Cardiac muscle cell (in vitro differentiated cells and primary cell): ENCODE measurements around the gene SLC5A3. TPM values are rescaled to one million over a fixed set of nuclear protein-coding genes. Genes with fewer than 3 reads are reported as not detected.
A peak's percentile ranks its signal among the peaks of the same experiment; 100 is the strongest.

Source experiments
- DNase-seq, 2 donors: peaks; one replicate each; pipeline versions ENCODE4 v3.0.0 to v3.0.0-alpha.2; 2010 to 2017; ENCODE audit warnings: low read depth in 1 of 2, low spot score in 1 of 2
- H3K27ac ChIP-seq: fragments of 200-600 bp; sonication (generic); 2 replicates; pipeline ENCODE4 v1.5.1; 2016
- H3K27me3 ChIP-seq: fragments of 200-600 bp; sonication (generic); 2 replicates; pipeline ENCODE4 v1.6.0; 2016; ENCODE audit warnings: control low read depth
- H3K36me3 ChIP-seq: fragments of 200-600 bp; sonication (generic); 2 replicates; pipeline ENCODE4 v1.5.1; 2016; ENCODE audit warnings: control low read depth
- H3K4me1 ChIP-seq: fragments of 200-600 bp; sonication (generic); 2 replicates; pipeline ENCODE4 v1.8.1; 2017; ENCODE audit warnings: low read depth, mild to moderate bottlenecking, mixed run types
- H3K4me3 ChIP-seq: fragments of 200-600 bp; sonication (generic); 2 replicates; pipeline ENCODE4 v1.5.1; 2016; ENCODE audit warnings: mild to moderate bottlenecking
- H3K9me3 ChIP-seq: fragments of 200-600 bp; sonication (generic); 2 replicates; pipeline ENCODE4 v1.5.1; 2017; ENCODE audit warnings: low read depth, mild to moderate bottlenecking, control low read depth
- CTCF ChIP-seq: IDR thresholded peaks from 2 replicates; pipeline ENCODE4 v1.5.1; 2012; ENCODE audit warnings: low read depth, mild to moderate bottlenecking, low read length
- polyA plus RNA-seq: library from polyadenylated mRNA; unstranded; fragments of >200 nt; fragmentation: Nextera tagmentation; extraction: Ambion mirVana; gene quantifications from 2 replicates; pipeline ENCODE4 v1.2.1, GENCODE V29; 2016
- total RNA-seq: library from RNA; depleted of rRNA; stranded (reverse); fragments of >200 nt; gene quantifications from 2 replicates; pipeline ENCODE4 v1.2.3, GENCODE V29; 2016

Gene SLC5A3
- total and polyA plus RNA-seq, 2 experiments from 2014 or later = 3.0 to 17.0 TPM

- Histone ChIP-seq H3K36me3 (no peaks in the 10 kb centered on the region), H3K27me3 (no peaks in the 10 kb centered on the region), H3K9me3 (no peaks in the 10 kb centered on the region), H3K27ac (peak overlapping the region; percentile 59), H3K4me1 (peaks cover 49% of the 10 kb centered on the region), H3K4me3 (no peak overlapping the region)
- DNase-seq = peak in 1 of 2 donors; percentile 46
- no peak for TF ChIP-seq CTCF
Measured at GRCh38 chr21:34086887-34087306, 13.5 kb downstream of the SLC5A3 start.

GRCh38 chr21:34088752-34089151 lies 15.4 kb downstream of the SLC5A3 start:
- Histone ChIP-seq H3K9me3 (no peaks in the 10 kb centered on the region), H3K27me3 (no peaks in the 10 kb centered on the region), H3K4me3 (no peak overlapping the region), H3K4me1 (peaks cover 51% of the 10 kb centered on the region), H3K27ac (no peak overlapping the region), H3K36me3 (no peaks in the 10 kb centered on the region)
- no peak for DNase-seq
- TF ChIP-seq CTCF = no peak

GRCh38 chr21:34091032-34091431 lies 17.7 kb downstream of the SLC5A3 start:
- no peaks in the 10 kb centered on the region for H3K9me3 ChIP-seq
- H3K27me3 ChIP-seq = no peaks in the 10 kb centered on the region
- H3K4me1 ChIP-seq = peaks cover 45% of the 10 kb centered on the region
- no peak overlapping the region for H3K4me3 ChIP-seq
- no peak for DNase-seq
- no peak for TF ChIP-seq CTCF
- H3K27ac ChIP-seq = peak overlapping the region; percentile 30
- peaks cover 12% of the 10 kb centered on the region for H3K36me3 ChIP-seq

DNA sequence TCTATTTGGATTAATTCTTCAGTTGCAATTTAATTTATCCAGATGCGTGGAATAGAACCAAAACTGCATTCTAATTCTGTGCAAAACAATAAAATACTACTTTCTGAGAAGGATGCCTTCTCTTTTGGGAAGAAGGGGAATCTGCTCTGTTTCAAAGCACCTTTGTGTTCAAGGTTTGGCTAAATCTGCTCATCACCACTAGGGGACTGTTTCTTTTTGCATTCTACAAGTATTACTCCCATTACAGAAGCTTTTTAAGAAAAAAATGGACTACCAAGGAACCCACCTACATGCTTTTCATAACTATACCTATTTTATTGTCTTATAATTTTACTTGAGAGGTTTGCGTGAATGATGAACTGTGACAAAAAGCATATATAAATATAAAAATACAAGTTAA lies 18.2 kb downstream of the SLC5A3 start:
- peaks cover 39% of the 10 kb centered on the region for H3K4me1 ChIP-seq
- peak; percentile 45 for TF ChIP-seq CTCF
- H3K36me3 ChIP-seq = peaks cover 17% of the 10 kb centered on the region
- H3K4me3 ChIP-seq = no peak overlapping the region
- H3K9me3 ChIP-seq = no peaks in the 10 kb centered on the region
- H3K27me3 ChIP-seq = no peaks in the 10 kb centered on the region
- peak overlapping the region; percentile 30 for H3K27ac ChIP-seq
- DNase-seq = peak in 1 of 2 donors; percentile 11

DNA sequence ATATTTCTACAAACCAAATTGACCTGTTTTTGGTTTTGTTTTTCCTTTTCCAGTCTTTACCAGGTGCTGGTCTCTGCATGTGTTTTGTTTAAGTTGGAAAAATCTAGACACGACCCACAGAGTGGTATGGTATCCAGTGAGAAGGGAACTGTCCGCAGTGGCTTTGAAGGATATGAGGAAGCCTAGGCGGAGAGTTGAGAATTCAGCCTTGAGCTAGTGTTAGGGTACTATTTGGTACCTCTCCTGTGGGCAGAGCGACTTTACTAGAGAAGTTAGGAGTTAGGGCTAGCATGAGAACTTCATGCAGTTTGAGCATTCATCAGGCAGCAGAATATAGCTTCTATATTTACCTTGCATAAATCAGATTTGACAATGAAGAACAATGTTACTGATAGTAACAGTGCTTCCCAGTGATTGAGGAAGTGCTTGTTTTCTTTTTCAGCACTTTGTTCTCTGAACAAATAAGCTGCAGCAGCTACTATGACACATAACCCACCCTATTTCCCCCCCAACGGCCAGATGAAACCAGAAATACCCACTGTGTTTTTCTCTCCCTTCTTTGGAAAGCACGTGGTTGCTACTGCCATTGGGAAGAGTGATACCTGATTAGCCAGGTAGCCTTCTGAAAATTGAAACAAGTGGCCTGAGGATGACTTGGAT lies 19.0 kb downstream of the SLC5A3 start:
- DNase-seq = peak in 1 of 2 donors; percentile 9
- TF ChIP-seq CTCF = no peak
- Histone ChIP-seq H3K27me3 (no peaks in the 10 kb centered on the region), H3K4me3 (no peak overlapping the region), H3K36me3 (peaks cover 20% of the 10 kb centered on the region), H3K9me3 (no peaks in the 10 kb centered on the region), H3K27ac (no peak overlapping the region), H3K4me1 (peaks cover 31% of the 10 kb centered on the region)

- Histone ChIP-seq H3K36me3 (peaks cover 23% of the 10 kb centered on the region), H3K27me3 (no peaks in the 10 kb centered on the region), H3K4me3 (no peak overlapping the region), H3K9me3 (no peaks in the 10 kb centered on the region), H3K27ac (no peak overlapping the region), H3K4me1 (peaks cover 30% of the 10 kb centered on the region)
- no peak for DNase-seq
- no peak for TF ChIP-seq CTCF
Measured at GRCh38 chr21:34093083-34093482, 19.7 kb downstream of the SLC5A3 start.
